SK-N-SH (cell line): Measurements from ENCODE around the gene CHST13. TPM values are rescaled to one million over a fixed set of nuclear protein-coding genes. Genes with fewer than 3 reads are reported as not detected.

ENCODE experiments used
- CTCF ChIA-PET: fragments of 300-600, 350-600 bp; formaldehyde crosslinking; extraction: SDS; loops from one replicate; lab custom pipeline; 2021; lab: Yijun Ruan, JAX
- POLR2A ChIA-PET: fragments of 350-600 bp; sonication (Branson Sonifier 250); formaldehyde crosslinking; extraction: SDS; loops from one replicate; lab custom pipeline; 2020; ENCODE audit warnings: antibody characterized with exemption, inconsistent platforms; lab: Yijun Ruan, JAX
- DNase-seq: peaks from one replicate; pipeline ENCODE4 v3.0.0; 2012
- H2AFZ ChIP-seq: fragments of 200-600 bp; sonication (generic); 2 replicates; pipeline ENCODE4 v1.8.1; 2016; ENCODE audit warnings: antibody characterized with exemption, mild to moderate bottlenecking, low read depth
- H3F3A ChIP-seq: fragments of 200-600 bp; sonication (generic); replicated peaks from 2 replicates; pipeline ENCODE3; 2016; ENCODE audit warnings: antibody characterized with exemption, mild to moderate bottlenecking; ENCODE audit not compliant: insufficient read depth
- H3K27ac ChIP-seq, 2 experiments: fragments of 200-500 bp in 1 of 2; fragments of 200-600 bp in 1 of 2; sonication (Bioruptor generic) in 1 of 2; sonication (generic), shearing (Covaris generic) in 1 of 2; 2 replicates each; pipeline versions ENCODE4 v1.5.1 to v1.6.1; 2014 to 2016; ENCODE audit warnings: low read depth in 2 of 2, inconsistent platforms in 1 of 2, low read length in 1 of 2, mild to moderate bottlenecking in 1 of 2, mixed read lengths in 1 of 2
- H3K27me3 ChIP-seq: fragments of 200-600 bp; sonication (generic), shearing (Covaris generic); 2 replicates; pipeline ENCODE4 v1.6.1; 2016; ENCODE audit warnings: mixed run types; ENCODE audit not compliant: insufficient read depth
- H3K36me3 ChIP-seq, 2 experiments: fragments of 200-500 bp in 1 of 2; fragments of 200-600 bp in 1 of 2; sonication (Bioruptor generic) in 1 of 2; sonication (generic) in 1 of 2; replicated peaks in 1 of 2; 2 replicates each; pipeline versions ENCODE3 to v1.5.1; 2014 to 2016; ENCODE audit warnings: low read length in 1 of 2, mild to moderate bottlenecking in 1 of 2; ENCODE audit not compliant: insufficient read depth in 2 of 2, control insufficient read depth in 1 of 2
- H3K4me1 ChIP-seq, 2 experiments: fragments of 200-500 bp in 1 of 2; fragments of 200-600 bp in 1 of 2; sonication (Bioruptor generic) in 1 of 2; sonication (generic), shearing (Covaris generic) in 1 of 2; 2 replicates each; pipeline versions ENCODE4 v1.5.1 to v1.6.1; 2014 to 2016; ENCODE audit warnings: low read depth in 1 of 2, low read length in 1 of 2, mixed run types in 1 of 2; ENCODE audit not compliant: insufficient read depth in 2 of 2, control insufficient read depth in 1 of 2
- H3K4me2 ChIP-seq: fragments of 200-600 bp; sonication (generic), shearing (Covaris generic); 2 replicates; pipeline ENCODE4 v1.6.1; 2017; ENCODE audit warnings: mixed run types
- H3K4me3 ChIP-seq, 2 experiments: fragments of 200-500 bp in 1 of 2; fragments of 200-600 bp in 1 of 2; sonication (Bioruptor generic) in 1 of 2; sonication (generic), shearing (Covaris generic) in 1 of 2; 2 replicates each; pipeline versions ENCODE4 v1.5.1 to v1.8.1; 2014 to 2016; ENCODE audit warnings: low read depth in 2 of 2, inconsistent platforms in 1 of 2, low read length in 1 of 2, mild to moderate bottlenecking in 1 of 2, mixed read lengths in 1 of 2, moderate library complexity in 1 of 2
- H3K79me2 ChIP-seq: fragments of 200-600 bp; sonication (generic); 2 replicates; pipeline ENCODE4 v1.8.1; 2017; ENCODE audit warnings: mild to moderate bottlenecking; ENCODE audit not compliant: insufficient read depth
- H3K9ac ChIP-seq: fragments of 200-600 bp; sonication (generic); 2 replicates; pipeline ENCODE4 v1.6.1; 2017; ENCODE audit warnings: mixed run types
- H3K9me2 ChIP-seq: fragments of 200-600 bp; sonication (generic); 2 replicates; pipeline ENCODE4 v1.6.1; 2017; ENCODE audit warnings: mixed run types
- H3K9me3 ChIP-seq: fragments of 200-600 bp; sonication (generic); 2 replicates; pipeline ENCODE4 v1.6.1; 2017; ENCODE audit warnings: mixed run types, mild to moderate bottlenecking, moderate library complexity
- H4K20me1 ChIP-seq: fragments of 200-600 bp; sonication (generic); 2 replicates; pipeline ENCODE4 v1.6.1; 2017; ENCODE audit warnings: mild to moderate bottlenecking, mixed run types; ENCODE audit not compliant: insufficient read depth
- MXI1 ChIP-seq: IDR thresholded peaks from 2 replicates; pipeline ENCODE4 v1.6.1; 2012; ENCODE audit warnings: mild to moderate bottlenecking, low read depth, low read length, improper control_type of control experiment
- NRF1 ChIP-seq: IDR thresholded peaks from 2 replicates; pipeline ENCODE4 v1.6.1; 2012; ENCODE audit warnings: low read depth, mild to moderate bottlenecking, low read length
- SIN3A ChIP-seq: IDR thresholded peaks from 2 replicates; pipeline ENCODE4 v1.6.1; 2012; ENCODE audit warnings: low read depth, mild to moderate bottlenecking, low read length, moderate library complexity, borderline replicate concordance
- USF2 ChIP-seq: fragments of 150-350 bp; IDR thresholded peaks from 2 replicates; pipeline ENCODE4 v1.6.1; 2017; ENCODE audit warnings: antibody characterized with exemption, low read length, low read depth, borderline replicate concordance
- WGBS: methylation state at CpG from one replicate; pipeline ENCODE4 v1.1.6; 2017; ENCODE audit warnings: low lambda C conversion rate; 5-methylcytosine and 5-hydroxymethylcytosine counted together
- polyA plus RNA-seq, 3 experiments: library from polyadenylated mRNA; depleted of rRNA; stranded (reverse); fragments of >200 nt; gene quantifications; 2 replicates each; pipeline ENCODE4 v1.2.3, GENCODE V29; 2012
- TF ChIP-seq, protein P1 (sequence below): IDR thresholded peaks from 2 replicates; pipeline ENCODE4 v1.4.0; 2012; ENCODE audit warnings: low read depth

The CHST13 gene, protein sequence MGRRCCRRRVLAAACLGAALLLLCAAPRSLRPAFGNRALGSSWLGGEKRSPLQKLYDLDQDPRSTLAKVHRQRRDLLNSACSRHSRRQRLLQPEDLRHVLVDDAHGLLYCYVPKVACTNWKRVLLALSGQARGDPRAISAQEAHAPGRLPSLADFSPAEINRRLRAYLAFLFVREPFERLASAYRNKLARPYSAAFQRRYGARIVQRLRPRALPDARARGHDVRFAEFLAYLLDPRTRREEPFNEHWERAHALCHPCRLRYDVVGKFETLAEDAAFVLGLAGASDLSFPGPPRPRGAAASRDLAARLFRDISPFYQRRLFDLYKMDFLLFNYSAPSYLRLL
- polyA plus RNA-seq (2012; rRNA removed), result 0.37 and 0.41 TPM in 2 replicates
- 0.26 and 0.37 TPM in 2 replicates for polyA plus RNA-seq (2012; cell fraction: cytosol; rRNA removed)
- 0.48 and 0.76 TPM in 2 replicates for polyA plus RNA-seq (2012; cell fraction: nucleus; rRNA removed)

DNA sequence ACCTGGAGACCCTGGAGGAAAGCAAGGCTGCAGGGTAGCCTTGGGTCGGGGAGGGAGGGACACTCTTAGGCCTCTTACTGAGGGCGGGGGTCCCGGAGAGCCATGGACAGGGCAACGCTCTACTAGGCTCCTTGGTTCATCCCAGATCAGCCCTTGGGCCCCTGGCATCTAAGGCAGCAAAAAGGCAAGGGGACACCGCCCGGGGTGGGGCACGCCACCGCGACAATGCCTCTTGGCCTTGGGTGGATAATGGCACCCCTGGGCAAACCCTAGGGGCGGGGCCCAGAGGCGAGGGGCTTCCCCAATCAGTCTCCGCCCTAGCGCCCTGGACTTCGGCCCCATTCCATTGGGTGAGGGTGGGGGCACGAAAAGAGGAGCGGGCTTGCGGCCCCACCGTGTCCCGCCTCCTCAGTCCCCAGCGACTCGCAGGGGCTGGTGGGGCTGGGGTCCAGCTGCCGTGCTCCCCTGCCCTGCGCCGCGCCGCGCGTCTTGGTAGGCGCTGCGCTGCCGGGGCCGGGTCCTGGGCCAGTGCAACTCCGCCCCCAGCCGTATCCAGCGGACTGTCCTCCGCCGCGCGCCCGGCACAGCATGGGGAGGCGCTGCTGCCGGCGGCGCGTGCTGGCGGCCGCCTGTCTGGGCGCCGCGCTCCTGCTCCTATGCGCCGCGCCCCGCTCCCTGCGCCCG, at the start of gene CHST13:
Gene CHST13 (plus strand): TSS at position 411 of the 684 bp plus-strand sequence. CDS start 178 bp downstream, at position 589.
- CTCF ChIA-PET, result interaction anchor here (0.6 to 4.2 kb wide), 12 partner anchors 13 to 1024 kb away, joined by 3 to 45 read pairs (median 6); partner anchors contain the start of gene TXNRD3
- POLR2A ChIA-PET, result interaction anchor here (0.6 kb wide), 1 partner anchor 11 kb away, joined by 3 read pairs; no protein-coding TSS in a partner anchor
- peak within 1 kb of the TSS; percentile 87 for H3K4me2 ChIP-seq

DNA sequence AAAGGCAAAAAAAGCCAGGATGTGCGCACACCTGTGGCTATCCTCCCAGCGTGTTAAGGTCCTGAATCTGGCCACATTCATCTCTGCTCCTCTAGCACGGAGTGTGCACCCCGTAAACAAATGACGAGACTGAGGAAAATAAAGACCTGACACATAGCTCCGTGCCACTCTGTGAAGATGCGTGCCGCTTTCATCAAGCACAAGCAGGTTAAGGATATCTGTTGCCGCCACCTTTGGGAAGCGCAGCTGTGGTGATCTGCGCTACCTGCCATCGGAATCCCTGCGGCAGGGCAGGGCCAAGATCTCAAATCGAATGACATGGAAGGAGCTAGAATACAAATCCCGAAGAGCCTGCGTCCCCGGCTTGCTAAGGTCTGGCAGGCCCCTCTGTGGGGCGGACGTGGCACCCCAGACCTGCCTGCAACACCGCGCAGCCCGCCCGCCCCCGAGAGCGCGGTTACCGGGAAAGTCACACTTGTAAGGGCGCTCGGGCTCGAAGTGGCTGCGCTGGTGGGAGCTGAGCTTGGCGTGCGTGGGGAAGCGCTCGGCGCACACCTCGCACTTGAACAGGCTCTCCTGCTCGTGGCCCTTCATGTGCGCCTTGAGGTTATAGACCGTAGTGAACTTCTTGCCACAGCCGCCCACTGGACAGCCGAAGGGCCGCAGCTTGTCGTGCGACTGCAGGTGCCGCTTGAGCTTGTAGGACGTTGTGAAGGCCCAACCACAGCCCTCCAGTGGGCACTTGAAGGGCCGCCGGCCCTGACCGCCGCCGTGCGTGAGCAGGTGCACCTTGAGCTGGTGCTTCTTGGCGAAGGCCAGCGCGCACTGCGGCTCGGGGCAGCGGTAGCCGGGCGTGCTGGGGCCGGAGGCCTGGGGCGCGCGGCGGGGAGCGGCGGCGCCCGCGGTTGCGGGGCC, 49.2 kb upstream of the CHST13 start:
- Histone ChIP-seq H3K4me1 (peaks cover 20 to 36% of the 10 kb centered on the region in 2 experiments), H3F3A (peaks cover 6% of the 10 kb centered on the region), H3K27ac (peak overlapping the region; percentile 38 to 91; a peak in 3 of 4 replicates), H3K27me3 (no peaks in the 10 kb centered on the region), H3K79me2 (peaks cover 52% of the 10 kb centered on the region), H3K4me3 (peak overlapping the region; percentile 84 to 88), H3K9me3 (no peaks in the 10 kb centered on the region), H3K36me3 (peaks cover 23 to 25% of the 10 kb centered on the region in 2 experiments), H3K9me2 (no peaks in the 10 kb centered on the region), H3K4me2 (peak overlapping the region; percentile 92), H2AFZ (no peak overlapping the region), H4K20me1 (peaks cover 43% of the 10 kb centered on the region), H3K9ac (peak overlapping the region; percentile 64)
- TF ChIP-seq, protein P1, sequence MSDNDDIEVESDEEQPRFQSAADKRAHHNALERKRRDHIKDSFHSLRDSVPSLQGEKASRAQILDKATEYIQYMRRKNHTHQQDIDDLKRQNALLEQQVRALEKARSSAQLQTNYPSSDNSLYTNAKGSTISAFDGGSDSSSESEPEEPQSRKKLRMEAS, result 0 out of 2 replicates have a peak, but pooled peaks have one; percentile 25
- no peak for TF ChIP-seq SIN3A
- ChIA-PET CTCF (interaction anchor here (0.7 to 2.6 kb wide), 17 partner anchors 9 to 1835 kb away, joined by 3 to 20 read pairs (median 5); no protein-coding TSS in a partner anchor), POLR2A (no interaction called here)
- 52% methylated on average over 15 of the region's 72 CpGs for WGBS
- peak; percentile 69 for DNase-seq

More for the DNA sequence above, at the start of gene CHST13:
- peak; percentile 91 for DNase-seq
- H3K9me3 ChIP-seq, result no peaks in the 10 kb centered on the region
- H2AFZ ChIP-seq, result peak within 1 kb of the TSS; percentile 76; the same call in 1 of the 2 replicates
- H3K4me1 ChIP-seq, result peaks cover 0 to 25% of the 10 kb centered on the region in 2 experiments; a peak in 1 of 4 replicates
- H3K79me2 ChIP-seq, result no peaks in the 10 kb centered on the region
- no peak within 1 kb of the TSS for H3K9ac ChIP-seq
- H3K9me2 ChIP-seq, result no peaks in the 10 kb centered on the region
- no peaks in the 10 kb centered on the region; the same call in 1 of the 2 replicates for H3K27me3 ChIP-seq
- no peaks in the 10 kb centered on the region for H3F3A ChIP-seq
- peak within 1 kb of the TSS; percentile 56 to 65 for H3K4me3 ChIP-seq
- 15% methylated on average over 10 of the region's 56 CpGs for WGBS
- TF ChIP-seq NRF1, result no peak
- TF ChIP-seq MXI1, result peak; percentile 57; the same call in 1 of the 2 replicates
- no peak for TF ChIP-seq USF2
- H3K36me3 ChIP-seq, result no peaks in the 10 kb centered on the region
- H3K27ac ChIP-seq, result no peak within 1 kb of the TSS
- no peaks in the 10 kb centered on the region for H4K20me1 ChIP-seq
